G401 (cell line): ENCODE measurements around the gene IQCE. TPM values are rescaled to one million over a fixed set of nuclear protein-coding genes. Genes with fewer than 3 reads are reported as not detected.
A peak's percentile ranks its signal among the peaks of the same experiment; 100 is the strongest.

Experiments used
- DNase-seq: peaks from one replicate; pipeline ENCODE4 v3.0.0-alpha.2; 2015; ENCODE audit warnings: low spot score
- in situ Hi-C: cut with HindIII; loops from 2 replicates; pipeline ENCODE4 v1.10.0; 2016; ENCODE audit warnings: low sequenced_read_pairs, mixed read lengths
- total RNA-seq: library from RNA; depleted of rRNA; stranded (reverse); fragments of >200 nt; shearing (Covaris generic); gene quantifications from 2 replicates; pipeline ENCODE4 v1.2.3, GENCODE V29; 2014

Gene IQCE
- total RNA-seq, 1 experiment from 2014 or later, result 21.6 TPM

DNA sequence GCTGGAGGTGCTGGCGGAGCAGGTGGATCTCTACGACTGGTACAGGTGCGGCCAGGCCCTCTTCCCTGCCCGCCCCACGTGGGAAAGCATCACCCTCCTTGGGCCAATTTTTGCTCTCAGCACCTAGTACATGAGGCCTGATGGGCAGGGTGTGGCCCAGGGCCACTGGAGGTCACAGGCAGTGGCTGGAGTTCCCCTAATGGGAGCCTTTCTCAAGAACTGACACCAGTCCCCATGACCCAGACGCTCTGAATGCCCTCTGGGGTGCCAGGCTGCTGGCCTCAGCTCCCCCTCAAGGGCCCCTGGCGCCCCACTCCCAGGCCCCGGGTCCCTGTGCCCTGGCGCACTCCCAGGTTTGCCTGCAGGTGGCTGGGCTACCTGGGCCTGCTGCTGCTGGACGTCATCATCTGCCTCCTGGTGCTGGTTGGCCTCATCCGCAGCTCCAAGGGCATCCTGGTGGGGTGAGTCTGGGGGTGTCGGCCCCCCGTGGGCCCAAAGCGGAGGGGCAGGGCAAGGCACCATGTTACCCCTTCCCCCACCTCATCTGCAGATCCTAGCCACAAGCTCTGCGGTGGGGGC is 88.9 kb downstream of the IQCE start:
- no peak for DNase-seq
- in situ Hi-C loops, result no loop called here

DNA sequence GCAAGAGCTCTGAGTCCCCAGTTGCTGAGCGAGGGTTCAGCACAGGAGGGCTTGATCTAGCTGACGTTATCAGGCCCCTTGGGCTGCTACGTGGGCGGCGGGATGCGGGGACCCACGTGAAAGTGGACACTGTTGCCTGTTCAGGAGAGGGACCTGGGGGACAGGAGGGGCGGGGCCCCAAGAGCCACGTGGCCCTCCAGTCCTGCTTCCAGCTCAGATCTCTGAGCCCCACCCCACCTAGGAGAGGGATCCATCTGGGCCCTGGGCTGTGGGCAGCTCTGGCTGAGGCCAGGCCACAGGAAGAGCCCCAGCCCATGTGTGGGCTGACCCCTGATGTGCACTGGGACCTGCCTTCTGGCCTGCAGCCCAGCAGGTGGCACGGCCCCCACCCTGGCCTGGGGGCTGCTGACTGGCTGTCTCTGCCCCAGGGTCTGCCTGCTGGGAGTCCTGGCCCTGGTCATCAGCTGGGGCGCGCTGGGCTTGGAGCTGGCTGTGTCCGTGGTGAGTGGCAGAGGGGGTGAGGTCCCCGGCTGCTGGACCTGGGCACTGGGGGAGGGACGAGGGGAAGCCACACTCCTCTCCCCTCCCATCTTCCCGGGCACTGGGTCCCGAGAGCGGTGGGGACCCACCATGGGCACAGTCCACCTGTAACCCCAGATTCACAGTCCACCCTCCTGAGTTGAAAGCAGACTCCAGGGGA is 90.5 kb downstream of the IQCE start:
- in situ Hi-C loops, result no loop called here
- DNase-seq, result no peak

DNA sequence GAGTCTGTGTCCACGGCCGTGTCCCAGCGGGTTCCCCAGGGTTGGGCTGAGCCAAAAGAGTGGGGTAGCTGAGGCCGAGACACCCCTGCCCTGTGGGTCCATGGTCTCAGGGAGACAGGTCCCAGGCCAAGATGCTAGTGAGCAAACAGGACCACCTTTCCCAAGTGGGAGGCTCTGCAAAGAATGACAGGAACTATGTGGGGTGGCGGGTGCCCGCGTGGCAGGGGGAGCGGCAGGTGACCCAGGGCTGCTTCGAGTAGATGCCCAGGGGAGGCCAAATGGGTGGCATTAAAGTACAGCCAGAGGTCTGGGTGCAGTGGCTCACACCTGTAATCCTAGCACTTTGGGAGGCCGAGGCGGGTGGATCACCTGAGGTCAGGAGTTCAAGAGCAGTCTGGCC is 91.2 kb downstream of the IQCE start:
- in situ Hi-C loops, result no loop called here
- DNase-seq, result no peak

DNA sequence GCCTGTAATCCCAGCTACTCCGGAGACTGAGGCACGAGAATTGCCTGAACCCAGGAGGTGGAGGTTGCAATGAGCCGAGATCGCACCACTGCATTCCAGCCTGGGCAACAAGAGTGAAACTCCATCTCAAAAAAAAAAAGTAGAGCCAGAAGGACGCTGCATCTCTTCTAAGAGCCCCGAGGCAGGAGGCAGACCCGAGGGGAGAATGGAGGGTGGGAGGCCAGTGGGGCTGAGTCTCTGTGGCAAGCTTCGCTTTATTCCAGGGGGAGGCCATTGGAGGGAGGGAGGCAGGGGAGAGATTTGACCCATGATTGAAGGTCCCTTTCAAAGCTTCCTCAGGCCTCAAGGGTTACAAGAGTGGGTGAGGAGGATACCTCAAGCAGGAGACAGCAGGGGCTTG is 91.7 kb downstream of the IQCE start:
- in situ Hi-C loops, result no loop called here
- DNase-seq, result no peak

DNA sequence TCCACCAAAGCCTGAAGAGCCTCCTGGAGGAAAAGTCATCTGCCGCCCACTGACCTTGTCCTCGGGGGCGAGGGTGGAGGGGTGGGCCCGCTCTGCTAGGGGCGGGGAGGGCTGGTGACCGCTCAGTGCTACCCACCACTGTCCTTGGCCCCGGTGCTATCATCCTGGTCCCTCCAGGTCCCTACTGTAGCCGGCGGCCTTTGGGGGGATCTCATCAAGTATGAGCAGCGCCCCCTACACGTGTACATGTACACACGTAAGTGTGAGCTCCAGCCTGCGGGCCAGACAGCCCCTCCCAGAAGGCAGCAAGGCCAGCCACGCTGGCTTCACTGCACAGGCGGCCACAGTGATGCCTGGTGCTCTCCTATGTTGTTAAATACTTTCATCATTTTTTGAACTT is 92.6 kb downstream of the IQCE start:
- DNase-seq, result no peak
- in situ Hi-C loops, result no loop called here

DNA sequence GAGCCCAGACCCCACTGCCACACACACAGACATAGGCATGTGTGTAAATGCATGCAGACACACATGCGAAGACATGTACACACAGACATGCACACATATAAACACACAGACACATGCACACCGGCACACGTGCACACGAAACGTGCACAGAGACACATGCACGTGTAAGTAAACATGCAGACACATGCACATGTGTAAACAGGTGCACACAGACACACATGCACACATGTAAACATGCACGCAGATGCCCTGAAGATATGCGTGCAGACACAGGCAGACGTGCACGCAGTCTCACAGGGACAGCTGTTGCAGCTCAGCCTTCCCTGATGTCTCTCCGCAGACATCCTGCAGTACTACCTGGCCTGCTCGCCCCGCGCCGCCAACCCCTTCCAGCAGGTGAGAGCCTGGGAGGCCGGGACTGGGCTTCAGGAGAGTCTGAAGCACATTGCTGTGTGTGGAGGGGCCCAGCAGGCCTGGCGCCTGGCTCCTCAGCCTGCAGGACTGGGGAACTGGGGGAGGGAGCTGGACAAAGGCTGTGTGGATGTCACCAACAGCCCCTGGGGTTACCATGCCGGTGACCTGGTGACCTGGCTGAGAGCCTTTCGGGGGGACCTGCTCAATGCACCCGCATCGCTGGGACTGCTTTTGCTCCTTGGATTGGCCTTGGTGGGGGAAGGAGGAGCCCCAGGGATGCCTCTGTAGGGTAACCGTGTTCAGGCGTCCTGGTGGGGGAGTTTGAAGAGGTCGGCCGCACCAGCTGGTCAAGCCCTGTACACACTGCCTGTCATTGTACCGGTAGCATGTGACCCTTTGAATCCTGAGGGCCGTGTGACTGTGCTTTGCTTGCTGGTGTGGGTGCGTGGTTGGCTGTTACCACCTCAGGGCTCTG is 93.3 kb downstream of the IQCE start:
- no peak for DNase-seq
- in situ Hi-C loops, result no loop called here

DNA sequence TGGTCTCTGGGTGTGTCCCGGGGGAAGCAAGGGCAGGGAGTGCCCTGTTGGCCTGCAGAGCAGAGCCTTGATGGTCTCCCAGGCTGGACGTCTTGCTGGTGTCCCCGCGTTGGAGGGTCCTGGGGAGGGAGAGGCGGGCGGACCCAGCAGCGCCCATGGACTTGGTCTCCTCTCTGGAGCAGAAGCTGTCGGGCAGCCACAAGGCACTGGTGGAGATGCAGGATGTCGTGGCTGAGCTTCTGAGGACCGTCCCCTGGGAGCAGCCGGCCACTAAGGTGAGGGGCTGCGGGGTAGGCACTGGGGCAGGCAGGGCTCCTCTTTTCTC is 93.9 kb downstream of the IQCE start:
- DNase-seq, result no peak
- in situ Hi-C loops, result no loop called here

DNA sequence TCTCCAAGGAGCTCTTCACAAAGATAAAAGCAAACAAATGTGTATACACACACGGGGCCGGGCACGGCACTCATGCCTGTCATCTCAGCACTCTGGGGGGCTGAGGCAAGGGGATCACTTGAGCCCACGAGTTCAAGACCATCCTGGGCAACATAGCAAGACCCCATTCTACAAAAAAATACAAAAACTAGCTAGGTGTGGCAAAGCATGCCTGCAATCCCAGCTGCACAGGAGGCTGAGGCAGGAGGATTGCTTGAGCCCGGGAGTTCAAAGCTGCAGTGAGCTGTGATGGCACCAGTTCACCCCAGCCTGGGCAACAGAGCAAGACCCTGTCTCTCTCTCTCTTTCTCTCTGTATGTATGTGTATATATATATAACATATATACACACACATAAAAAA is 95.3 kb downstream of the IQCE start:
- DNase-seq, result no peak
- in situ Hi-C loops, result no loop called here

DNA sequence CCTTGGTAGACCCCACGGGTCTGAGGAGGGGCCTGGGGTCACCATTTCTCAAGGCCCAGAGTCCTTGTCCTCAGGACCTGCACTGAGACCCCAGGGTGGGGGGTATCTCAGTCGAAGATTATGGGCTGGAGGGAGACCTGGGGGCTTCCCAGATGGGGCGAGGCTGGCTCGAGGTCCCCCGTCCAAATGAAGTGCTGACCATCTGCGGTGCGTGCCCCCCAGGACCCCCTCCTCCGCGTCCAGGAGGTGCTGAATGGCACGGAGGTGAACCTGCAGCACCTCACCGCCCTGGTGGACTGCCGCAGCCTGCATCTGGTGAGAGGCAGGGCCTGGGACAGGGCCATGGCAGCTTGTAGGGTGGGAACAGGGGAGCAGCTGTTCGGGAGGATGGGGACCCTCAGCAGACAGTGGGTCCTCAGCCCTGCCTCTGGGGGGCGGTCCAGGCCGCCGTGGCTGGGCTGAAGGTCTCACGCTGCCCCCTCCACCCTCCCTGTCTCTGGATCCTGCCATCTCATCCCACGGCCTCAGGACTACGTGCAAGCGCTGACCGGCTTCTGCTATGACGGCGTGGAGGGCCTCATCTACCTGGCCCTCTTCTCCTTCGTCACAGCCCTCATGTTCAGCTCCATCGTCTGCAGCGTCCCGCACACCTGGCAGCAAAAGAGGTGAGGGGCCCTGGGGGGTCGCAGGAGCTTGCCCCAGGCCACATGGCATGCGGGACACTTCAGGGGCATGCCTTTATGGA is 97.3 kb downstream of the IQCE start:
- DNase-seq, result no peak
- in situ Hi-C loops, result no loop called here

DNA sequence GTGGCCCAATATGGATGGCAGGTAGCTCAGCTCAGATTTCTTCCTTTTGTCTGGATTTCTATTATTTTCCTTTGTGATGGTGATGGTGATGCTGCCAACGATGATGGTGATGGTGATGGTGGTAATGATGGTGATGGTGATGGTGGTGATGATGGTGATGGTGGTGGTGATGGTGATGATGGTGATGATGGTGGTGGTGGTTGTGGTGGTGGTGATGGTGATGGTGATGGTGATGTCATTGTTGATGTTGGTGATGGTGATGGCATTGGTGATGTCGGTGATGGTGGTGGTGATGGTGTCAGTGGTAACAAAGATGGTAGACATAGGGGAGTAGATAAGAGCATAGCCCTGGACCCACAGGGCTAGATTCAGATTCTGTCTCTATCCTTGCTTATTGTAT is 98.4 kb downstream of the IQCE start:
- in situ Hi-C loops, result no loop called here
- no peak for DNase-seq

DNA sequence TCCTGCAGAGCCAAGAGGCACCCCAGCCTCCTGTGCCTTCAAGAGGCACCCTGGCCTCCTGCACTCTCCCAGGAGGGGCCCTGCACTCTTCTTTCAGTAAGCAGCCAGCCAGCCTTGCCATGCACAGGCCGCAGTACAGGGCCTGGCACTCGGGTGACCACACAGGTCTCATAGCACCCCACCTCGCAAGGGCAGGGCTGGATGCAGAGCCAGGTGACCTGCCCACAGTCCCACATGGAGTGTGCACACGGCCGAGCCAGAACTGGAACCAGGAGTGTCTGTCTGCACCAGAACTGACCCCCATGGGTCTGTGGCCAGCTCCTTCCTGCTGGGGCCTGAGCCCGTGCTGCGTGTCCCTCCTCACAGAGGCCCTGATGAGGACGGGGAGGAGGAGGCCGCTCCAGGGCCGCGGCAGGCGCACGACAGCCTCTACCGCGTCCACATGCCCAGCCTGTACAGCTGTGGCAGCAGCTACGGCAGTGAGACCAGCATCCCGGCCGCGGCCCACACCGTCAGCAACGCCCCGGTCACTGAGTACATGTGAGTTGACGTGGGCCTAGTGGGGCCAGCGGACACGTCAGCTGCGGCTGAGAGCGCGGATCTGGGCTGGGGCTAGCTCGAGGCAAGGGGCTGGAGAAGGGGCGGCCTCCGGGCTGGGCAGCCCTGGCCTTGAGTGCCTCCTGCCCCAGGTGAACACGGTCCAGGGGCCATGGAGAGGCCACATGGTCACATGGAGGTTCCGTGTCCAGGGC is 99.3 kb downstream of the IQCE start:
- no peak for DNase-seq
- in situ Hi-C loops, result no loop called here

DNA sequence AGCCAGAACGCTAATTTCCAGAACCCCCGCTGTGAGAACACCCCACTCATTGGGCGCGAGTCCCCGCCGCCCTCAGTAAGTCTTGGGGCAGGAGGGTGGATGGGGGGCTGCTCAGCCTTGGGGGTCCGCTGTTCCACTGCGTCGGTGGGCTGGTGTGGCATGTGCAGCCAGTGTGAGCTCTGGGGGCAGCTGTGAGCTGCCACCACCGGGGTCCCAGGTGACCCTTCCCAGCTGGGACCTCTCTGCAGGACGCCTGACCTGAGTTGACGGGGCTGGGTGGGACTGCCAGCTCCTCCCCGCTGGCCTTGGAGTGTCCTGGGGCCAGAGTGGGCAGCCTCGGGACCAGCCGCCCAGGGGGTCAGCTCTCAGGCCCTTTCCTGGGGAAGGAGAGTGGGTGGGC is 100.2 kb downstream of the IQCE start:
- in situ Hi-C loops, result no loop called here
- DNase-seq, result no peak

DNA sequence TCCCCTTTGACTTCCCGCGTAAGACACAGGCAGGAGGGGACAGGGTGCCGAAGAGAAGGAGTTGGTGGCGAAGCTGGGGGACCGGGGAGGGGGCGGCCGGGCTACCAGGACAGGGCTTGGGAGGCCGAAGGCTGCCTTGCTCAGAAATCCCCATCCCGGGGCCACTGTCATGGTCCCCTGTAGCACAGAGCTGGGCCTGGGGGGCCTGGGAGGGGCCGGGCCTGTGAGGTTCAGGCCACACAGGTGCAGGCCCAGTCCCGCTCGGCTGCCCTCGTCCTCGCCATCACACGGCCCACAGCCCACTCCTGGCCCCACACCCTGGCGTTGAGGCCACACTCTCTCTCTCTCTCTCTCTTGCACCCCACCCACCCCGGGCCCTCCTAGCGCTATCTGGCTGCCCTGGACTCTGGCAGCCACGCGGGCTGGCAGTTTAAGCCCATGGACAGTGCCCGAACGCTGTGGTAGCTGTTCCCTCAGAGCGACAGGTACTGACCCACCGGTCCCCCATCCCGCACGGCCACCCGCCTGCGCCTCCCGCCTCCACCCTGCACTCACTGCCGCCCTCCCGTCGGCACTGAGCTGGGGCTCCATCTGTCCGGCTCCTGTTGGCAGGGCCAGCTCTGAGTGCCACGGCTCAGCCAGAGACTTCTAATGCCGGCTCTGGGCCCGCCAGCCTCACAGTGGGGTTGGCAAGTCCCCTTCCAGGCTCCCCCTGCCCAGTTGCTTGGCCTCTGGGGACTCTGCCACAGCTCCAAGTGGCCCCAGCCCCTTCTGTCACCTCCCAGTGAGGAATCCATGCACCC is 101.0 kb downstream of the IQCE start:
- DNase-seq, result peak; percentile 76
- in situ Hi-C loops, result no loop called here

DNA sequence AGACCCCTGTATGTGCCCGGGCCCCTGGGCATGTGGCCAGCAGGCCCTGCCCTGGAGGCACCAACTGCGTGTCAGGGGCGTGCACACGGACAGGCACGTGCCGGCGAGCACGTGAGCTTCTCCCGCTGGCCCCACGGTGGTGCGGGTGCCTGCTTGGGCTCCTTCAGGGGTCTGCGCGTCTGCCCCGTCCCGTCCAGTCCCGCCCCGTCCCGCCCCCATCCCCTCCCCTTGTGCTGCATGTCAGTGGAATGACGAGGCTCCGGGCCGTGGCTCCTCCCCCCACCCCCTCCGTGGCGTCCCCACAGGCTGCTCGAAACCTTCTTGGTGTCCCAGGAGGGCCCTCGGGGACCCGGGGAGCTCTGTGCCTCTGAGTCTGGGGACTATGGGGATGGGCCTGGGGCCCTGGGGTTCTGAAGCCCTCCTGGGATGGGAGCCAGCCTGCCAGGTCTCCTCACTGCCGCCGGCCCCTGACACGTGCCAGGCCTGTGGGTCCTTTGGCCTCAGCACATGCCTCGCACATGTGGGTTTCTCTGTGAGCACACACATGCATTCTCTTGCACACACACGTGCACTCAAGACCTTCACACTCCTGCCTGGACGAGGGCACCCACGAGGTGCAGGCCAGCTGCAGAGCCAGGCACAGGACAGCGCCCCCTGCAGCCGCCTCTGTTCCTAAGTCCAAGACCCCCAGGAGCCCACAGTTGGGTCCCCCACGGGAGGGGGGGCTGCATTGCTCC is 101.7 kb downstream of the IQCE start:
- no peak for DNase-seq
- in situ Hi-C loops, result no loop called here

DNA sequence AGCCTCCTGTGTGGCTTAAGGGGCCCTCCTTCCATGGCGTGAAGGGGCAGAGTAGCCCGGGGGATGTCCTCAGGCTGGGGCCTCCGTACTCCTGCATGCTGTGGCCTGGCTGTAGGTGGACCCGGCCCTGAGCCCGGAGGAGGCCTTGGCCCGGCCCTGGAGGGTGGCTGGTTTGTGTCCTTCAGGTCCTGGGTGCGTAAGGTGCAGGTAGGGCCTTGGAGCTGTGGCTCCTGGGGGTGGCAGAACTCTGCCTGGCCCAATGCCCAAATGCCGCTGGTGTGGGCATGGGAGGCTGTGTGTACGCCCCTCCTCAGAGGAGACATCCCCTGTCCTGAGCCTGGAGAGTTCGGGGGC is 102.3 kb downstream of the IQCE start:
- in situ Hi-C loops, result no loop called here
- DNase-seq, result no peak

DNA sequence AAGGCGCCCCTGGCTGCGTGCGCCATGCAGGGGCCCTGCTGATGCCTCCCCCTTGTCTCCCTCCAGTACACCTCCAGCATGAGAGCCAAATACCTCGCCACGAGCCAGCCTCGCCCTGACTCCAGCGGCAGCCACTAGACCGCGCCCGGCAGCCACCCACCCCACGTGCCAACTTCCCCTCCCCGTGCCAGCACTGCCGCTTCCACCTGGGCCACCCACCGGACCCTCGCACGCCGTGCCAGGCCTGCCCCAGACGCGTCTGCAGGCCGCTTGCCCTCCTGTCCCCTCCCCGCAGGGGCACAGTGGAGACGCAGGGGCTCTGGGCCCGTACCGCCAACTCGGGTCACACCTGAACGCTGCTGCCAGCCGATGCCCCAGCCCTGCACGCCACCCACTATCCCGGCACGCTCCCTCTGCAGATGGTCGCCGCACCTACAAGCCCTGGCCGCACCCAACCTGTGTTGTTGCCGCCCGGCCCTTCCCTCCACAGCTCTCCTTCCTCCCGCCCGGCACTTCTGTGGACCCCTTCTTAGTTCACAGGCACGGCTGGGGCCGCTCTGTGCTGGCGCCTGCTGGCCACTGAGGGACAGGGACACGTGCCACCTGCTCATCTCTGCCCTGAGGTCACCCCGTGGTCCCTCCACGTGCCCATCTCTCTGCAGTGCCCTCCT is 103.0 kb downstream of the IQCE start:
- in situ Hi-C loops, result no loop called here
- no peak for DNase-seq

DNA sequence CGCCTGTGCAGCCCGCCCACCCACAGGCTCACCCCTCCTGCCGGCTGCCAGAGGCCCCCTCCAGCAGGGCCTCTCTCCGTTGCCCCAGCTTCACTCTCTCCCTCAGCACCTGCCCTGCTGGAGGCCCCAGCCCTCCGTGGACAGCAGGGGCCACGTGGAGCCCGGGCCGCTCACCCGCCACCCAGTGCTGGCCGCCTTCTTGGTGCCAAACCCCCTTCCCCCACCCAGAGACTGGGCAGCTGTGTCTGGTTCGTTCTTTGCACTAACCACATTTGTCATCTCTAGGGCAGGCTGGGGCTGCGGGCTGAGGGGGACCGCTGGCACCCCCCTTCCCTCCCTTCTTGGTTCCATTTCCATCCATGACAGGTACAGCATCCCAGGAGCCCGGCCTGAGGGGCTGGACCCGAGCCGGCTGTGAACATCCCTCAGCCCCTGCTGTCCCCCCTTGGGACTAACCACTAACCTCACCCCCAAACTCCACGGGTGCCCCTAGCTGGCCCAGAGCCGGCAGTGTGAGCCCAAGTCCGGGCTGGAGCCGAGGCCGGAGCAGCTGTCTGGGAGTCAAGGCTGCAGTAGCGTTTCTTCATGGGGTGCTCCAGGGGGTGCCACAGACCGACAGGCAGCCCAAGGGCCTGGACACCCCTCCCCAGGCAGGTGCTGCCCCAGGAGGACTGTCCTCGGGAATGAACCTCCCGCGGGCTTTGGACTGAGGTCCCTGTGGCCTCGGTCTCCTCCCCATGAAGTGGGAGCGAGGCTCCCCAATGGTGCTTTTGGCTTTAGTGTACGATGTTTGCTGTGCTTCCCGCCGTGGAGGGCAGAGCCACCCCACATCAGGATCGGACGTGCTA is 103.7 kb downstream of the IQCE start:
- in situ Hi-C loops, result no loop called here
- DNase-seq, result no peak
